ENCODE data around the gene DNASE1L3.

GRCh38 chr3:58164906-58165821, 45.6 kb downstream of the DNASE1L3 start:
- no peak for TF ChIP-seq EZH2 (IDR thresholded peaks at IDR 0.05; ENCODE audit: insufficient read depth, poor library complexity, severe bottlenecking)
- no peak for TF ChIP-seq EZH2phosphoT487 (IDR thresholded peaks at IDR 0.05; ENCODE audit: insufficient read depth, low read depth)
